Esophagus muscularis mucosa (tissue), 4 donors: ENCODE results near the gene ATXN7L3. TPM values are rescaled to one million over a fixed set of nuclear protein-coding genes. Genes with fewer than 3 reads are reported as not detected.
A peak's percentile ranks its signal among the peaks of the same experiment; 100 is the strongest.

Experiments
- DNase-seq: peaks from one replicate; pipeline ENCODE4 v3.0.0-alpha.2; 2017; ENCODE audit errors: extremely low spot score
- H3K27ac ChIP-seq, 4 donors: fragments of 200-600 bp; sonication (generic); replicated peaks in 1 of 4; 1 replicate in 3 of 4; 2 replicates in 1 of 4; pipeline ENCODE4 v1.5.1; 2016 to 2019; ENCODE audit warnings: mild to moderate bottlenecking in 1 of 4
- H3K27me3 ChIP-seq, 4 donors: fragments of 200-600 bp; sonication (generic); one replicate each; pipeline versions ENCODE4 v1.5.1 to v1.6.0; 2016 to 2019
- H3K36me3 ChIP-seq, 4 donors: fragments of 200-600 bp; sonication (generic); one replicate each; pipeline ENCODE4 v1.5.1; 2016 to 2019
- H3K4me1 ChIP-seq, 4 donors: fragments of 200-600 bp; sonication (generic); one replicate each; pipeline ENCODE4 v1.5.1; 2016 to 2019
- H3K4me3 ChIP-seq, 4 donors: fragments of 200-600 bp; sonication (generic); 1 replicate in 2 of 4; 2 replicates in 2 of 4; pipeline ENCODE4 v1.5.1; 2016 to 2019; ENCODE audit warnings: mild to moderate bottlenecking in 4 of 4, moderate library complexity in 1 of 4
- H3K9me3 ChIP-seq, 4 donors: fragments of 200-600 bp; sonication (generic); 1 replicate in 3 of 4; 2 replicates in 1 of 4; pipeline ENCODE4 v1.5.1; 2016 to 2019
- CTCF ChIP-seq, 3 experiments: fragments of 200-600 bp in 2 of 3; fragments of 450-650 bp in 1 of 3; sonication (generic) in 2 of 3; IDR thresholded peaks; one replicate each; pipeline ENCODE4 v1.5.1; 2017 to 2019; ENCODE audit warnings: antibody characterized with exemption in 3 of 3, mild to moderate bottlenecking in 2 of 3, moderate library complexity in 1 of 3
- EP300 ChIP-seq: sonication (generic); formaldehyde crosslinking; IDR thresholded peaks from one replicate; pipeline ENCODE4 v1.6.1; 2017; ENCODE audit warnings: antibody characterized with exemption
- POLR2A ChIP-seq: fragments of 450-650 bp; IDR thresholded peaks from one replicate; pipeline ENCODE4 v1.6.1; 2017; ENCODE audit warnings: antibody characterized with exemption, moderate library complexity, mild to moderate bottlenecking, low read depth
- POLR2AphosphoS5 ChIP-seq, 2 donors: sonication (generic); formaldehyde crosslinking; IDR thresholded peaks; one replicate each; pipeline ENCODE4 v1.6.1; 2017; ENCODE audit warnings: antibody characterized with exemption in 2 of 2
- WGBS: methylation state at CpG from one replicate; pipeline ENCODE4 v1.1.5; 2018; 5-methylcytosine and 5-hydroxymethylcytosine counted together
- intact Hi-C: fragments of 100-400 bp; cut with DNase I; formaldehyde crosslinking; loops from one replicate; pipeline ENCODE4 v1.15.1; 2023
- total RNA-seq, 4 donors: library from RNA; depleted of rRNA; stranded (reverse); fragments of >200 nt; gene quantifications; one replicate each; pipeline versions ENCODE4 v1.1.0 to v1.2.1, GENCODE V29; 2016

Gene ATXN7L3
- total RNA-seq, 4 donors from 2014 or later: 41.9 to 72.6 (median 50.0) TPM

- Histone ChIP-seq H3K9me3 (no peaks in the 10 kb centered on the region), H3K36me3 (peaks cover 22 to 48% (median 43%) of the 10 kb centered on the region in 4 donors), H3K4me3 (peak within 1 kb of the TSS; percentile 60 to 85 (median 74)), H3K27me3 (no peaks in the 10 kb centered on the region), H3K27ac (peak within 1 kb of the TSS; percentile 93 to 97 (median 96)), H3K4me1 (peaks cover 29 to 48% (median 36%) of the 10 kb centered on the region in 4 donors)
- intact Hi-C loops: no loop called here
- peak; percentile 49 for TF ChIP-seq POLR2A
- no peak for TF ChIP-seq EP300
- no peak for TF ChIP-seq CTCF (IDR thresholded peaks at IDR 0.05)
- peak; percentile 94 to 95 for TF ChIP-seq POLR2AphosphoS5 (IDR thresholded peaks at IDR 0.05)
- DNase-seq: peak; percentile 100
- WGBS: under 1% methylated on average over 38 of the region's 50 CpGs
Measured at GRCh38 chr17:44186307-44187130, 13.2 kb downstream of the ATXN7L3 start, which contains the start of gene TMUB2. Gene TMUB2, plus strand, starts transcription at chr17:44186972. Its CDS starts 737 bp downstream, at chr17:44187709.

GRCh38 chr17:44184212-44184810 lies 15.4 kb downstream of the ATXN7L3 start:
- Histone ChIP-seq H3K27ac (no peak overlapping the region), H3K27me3 (no peaks in the 10 kb centered on the region), H3K36me3 (peaks cover 10 to 30% (median 24%) of the 10 kb centered on the region in 4 donors), H3K4me3 (no peak overlapping the region), H3K9me3 (no peaks in the 10 kb centered on the region), H3K4me1 (peaks cover 29 to 43% (median 36%) of the 10 kb centered on the region in 4 donors)
- DNase-seq: no peak
- TF ChIP-seq EP300: no peak
- no peak for TF ChIP-seq POLR2A
- TF ChIP-seq CTCF (IDR thresholded peaks at IDR 0.05): no peak
- no peak for TF ChIP-seq POLR2AphosphoS5 (IDR thresholded peaks at IDR 0.05)
- intact Hi-C loops: no loop called here
- 83% methylated on average over 8 of the region's 8 CpGs for WGBS

- Histone ChIP-seq H3K4me1 (peaks cover 22 to 30% (median 28%) of the 10 kb centered on the region in 4 donors), H3K36me3 (peaks cover 10 to 35% (median 32%) of the 10 kb centered on the region in 4 donors), H3K4me3 (no peak overlapping the region), H3K27me3 (no peaks in the 10 kb centered on the region), H3K27ac (no peak overlapping the region), H3K9me3 (no peaks in the 10 kb centered on the region)
- TF ChIP-seq EP300 (no peak), CTCF (IDR thresholded peaks at IDR 0.05) (no peak), POLR2A (no peak), POLR2AphosphoS5 (IDR thresholded peaks at IDR 0.05) (no peak)
- WGBS: 79% methylated on average over 2 of the region's 2 CpGs
- intact Hi-C loops: no loop called here
- no peak for DNase-seq
Measured at GRCh38 chr17:44183024-44183423, 16.7 kb downstream of the ATXN7L3 start.

GRCh38 chr17:44178133-44178532 lies 21.6 kb downstream of the ATXN7L3 start:
- intact Hi-C loops: no loop called here
- no peak overlapping the region for H3K27ac ChIP-seq
- H3K36me3 ChIP-seq: peaks cover 14 to 68% (median 54%) of the 10 kb centered on the region in 4 donors
- H3K27me3 ChIP-seq: no peaks in the 10 kb centered on the region
- no peak overlapping the region for H3K4me3 ChIP-seq
- TF ChIP-seq CTCF (IDR thresholded peaks at IDR 0.05) (no peak), POLR2A (no peak), POLR2AphosphoS5 (IDR thresholded peaks at IDR 0.05) (no peak), EP300 (no peak)
- H3K9me3 ChIP-seq: no peaks in the 10 kb centered on the region
- no peaks in the 10 kb centered on the region for H3K4me1 ChIP-seq
- 97% methylated on average over 14 of the region's 14 CpGs for WGBS
- DNase-seq: no peak
